Tibial nerve (tissue), 4 donors: ENCODE measurements around the gene WDR37. TPM values are rescaled to one million over a fixed set of nuclear protein-coding genes. Genes with fewer than 3 reads are reported as not detected.
A peak's percentile ranks its signal among the peaks of the same experiment; 100 is the strongest.
"Not testable (repeated sequence)": the region's sequence is repeated elsewhere in the genome, so short reads cannot be mapped to it uniquely, and the experiment has no call there.

Experiments used
- DNase-seq, 2 donors: peaks; one replicate each; pipeline ENCODE4 v3.0.0-alpha.2; 2019; ENCODE audit warnings: low spot score in 2 of 2
- H3K27ac ChIP-seq, 4 donors: fragments of 200-600 bp; sonication (generic) in 3 of 4; one replicate each; pipeline ENCODE4 v1.5.1; 2017 to 2019; ENCODE audit warnings: mild to moderate bottlenecking in 1 of 4
- H3K27me3 ChIP-seq, 2 donors: fragments of 200-600 bp; sonication (generic) in 1 of 2; one replicate each; pipeline versions ENCODE4 v1.5.1 to v1.6.0; 2017 to 2019
- H3K36me3 ChIP-seq, 3 donors: fragments of 200-600 bp; sonication (generic); one replicate each; pipeline ENCODE4 v1.5.1; 2018 to 2019
- H3K4me1 ChIP-seq, 4 donors: fragments of 200-600 bp; sonication (generic) in 3 of 4; one replicate each; pipeline ENCODE4 v1.5.1; 2017 to 2019
- H3K4me3 ChIP-seq, 4 donors: fragments of 200-600 bp; sonication (generic) in 3 of 4; one replicate each; pipeline ENCODE4 v1.5.1; 2017 to 2019; ENCODE audit warnings: mild to moderate bottlenecking in 1 of 4, moderate library complexity in 1 of 4
- H3K9me3 ChIP-seq, 4 donors: fragments of 200-600 bp; sonication (generic) in 3 of 4; one replicate each; pipeline ENCODE4 v1.5.1; 2017 to 2019
- EP300 ChIP-seq, 2 donors: sonication (generic); formaldehyde crosslinking; IDR thresholded peaks; one replicate each; pipeline ENCODE4 v1.6.1; 2017; ENCODE audit warnings: antibody characterized with exemption in 2 of 2, mild to moderate bottlenecking in 1 of 2
- POLR2A ChIP-seq, 2 donors: fragments of 450-650 bp; IDR thresholded peaks; one replicate each; pipeline ENCODE4 v1.6.1; 2017; ENCODE audit warnings: antibody characterized with exemption in 2 of 2, mild to moderate bottlenecking in 2 of 2, moderate library complexity in 2 of 2
- WGBS, 2 donors: methylation state at CpG; one replicate each; pipeline ENCODE4 v1.1.5; 2018; 5-methylcytosine and 5-hydroxymethylcytosine counted together
- total RNA-seq, 4 donors: library from RNA; depleted of rRNA; stranded (reverse); fragments of >200 nt; gene quantifications; one replicate each; pipeline ENCODE4 v1.1.0, GENCODE V29; 2016
- TF ChIP-seq, protein P1 (sequence below), 5 experiments: fragments of 200-600 bp in 3 of 5; fragments of 450-650 bp in 2 of 5; sonication (generic) in 3 of 5; IDR thresholded peaks; one replicate each; pipeline ENCODE4 v1.5.1; 2016 to 2019; ENCODE audit warnings: antibody characterized with exemption in 5 of 5, mild to moderate bottlenecking in 3 of 5, moderate library complexity in 2 of 5

The WDR37 gene
- total RNA-seq, 4 donors from 2014 or later = 9.6 to 14.4 (median 12.9) TPM

DNA sequence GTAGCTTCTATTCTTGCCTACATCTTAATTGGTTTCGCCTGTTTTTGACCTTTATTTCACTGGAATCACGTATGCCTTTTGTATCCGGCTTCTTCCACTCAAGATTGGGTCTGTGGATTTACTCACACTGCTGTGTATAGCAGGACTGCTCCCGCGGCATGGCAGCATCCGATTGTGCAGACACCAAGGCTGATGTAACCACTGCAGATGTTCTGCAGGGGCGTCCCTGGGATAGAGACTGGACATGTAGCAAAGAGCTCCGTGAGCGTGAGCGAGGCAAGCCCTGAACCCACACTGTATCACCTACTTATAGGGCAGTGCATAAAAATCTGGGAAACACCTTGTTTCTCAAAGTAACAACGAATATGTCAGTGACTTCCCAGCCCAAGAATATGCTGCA, 19.1 kb upstream of the WDR37 start:
- no peak for TF ChIP-seq EP300 (IDR thresholded peaks at IDR 0.05)
- TF ChIP-seq, protein P1, sequence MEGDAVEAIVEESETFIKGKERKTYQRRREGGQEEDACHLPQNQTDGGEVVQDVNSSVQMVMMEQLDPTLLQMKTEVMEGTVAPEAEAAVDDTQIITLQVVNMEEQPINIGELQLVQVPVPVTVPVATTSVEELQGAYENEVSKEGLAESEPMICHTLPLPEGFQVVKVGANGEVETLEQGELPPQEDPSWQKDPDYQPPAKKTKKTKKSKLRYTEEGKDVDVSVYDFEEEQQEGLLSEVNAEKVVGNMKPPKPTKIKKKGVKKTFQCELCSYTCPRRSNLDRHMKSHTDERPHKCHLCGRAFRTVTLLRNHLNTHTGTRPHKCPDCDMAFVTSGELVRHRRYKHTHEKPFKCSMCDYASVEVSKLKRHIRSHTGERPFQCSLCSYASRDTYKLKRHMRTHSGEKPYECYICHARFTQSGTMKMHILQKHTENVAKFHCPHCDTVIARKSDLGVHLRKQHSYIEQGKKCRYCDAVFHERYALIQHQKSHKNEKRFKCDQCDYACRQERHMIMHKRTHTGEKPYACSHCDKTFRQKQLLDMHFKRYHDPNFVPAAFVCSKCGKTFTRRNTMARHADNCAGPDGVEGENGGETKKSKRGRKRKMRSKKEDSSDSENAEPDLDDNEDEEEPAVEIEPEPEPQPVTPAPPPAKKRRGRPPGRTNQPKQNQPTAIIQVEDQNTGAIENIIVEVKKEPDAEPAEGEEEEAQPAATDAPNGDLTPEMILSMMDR (IDR thresholded peaks at IDR 0.05) = no peak
- TF ChIP-seq POLR2A (IDR thresholded peaks at IDR 0.05) = no peak
- Histone ChIP-seq H3K27me3 (no peaks in the 10 kb centered on the region), H3K9me3 (no peaks in the 10 kb centered on the region), H3K27ac (no peak overlapping the region), H3K36me3 (peaks cover 0 to 52% (median 1%) of the 10 kb centered on the region in 3 donors), H3K4me3 (no peak overlapping the region), H3K4me1 (peaks cover 0 to 13% (median 5%) of the 10 kb centered on the region in 4 donors)
- WGBS, 2 donors = 86 to 88% methylated on average over 11 of the region's 11 CpGs
- no peak for DNase-seq

DNA sequence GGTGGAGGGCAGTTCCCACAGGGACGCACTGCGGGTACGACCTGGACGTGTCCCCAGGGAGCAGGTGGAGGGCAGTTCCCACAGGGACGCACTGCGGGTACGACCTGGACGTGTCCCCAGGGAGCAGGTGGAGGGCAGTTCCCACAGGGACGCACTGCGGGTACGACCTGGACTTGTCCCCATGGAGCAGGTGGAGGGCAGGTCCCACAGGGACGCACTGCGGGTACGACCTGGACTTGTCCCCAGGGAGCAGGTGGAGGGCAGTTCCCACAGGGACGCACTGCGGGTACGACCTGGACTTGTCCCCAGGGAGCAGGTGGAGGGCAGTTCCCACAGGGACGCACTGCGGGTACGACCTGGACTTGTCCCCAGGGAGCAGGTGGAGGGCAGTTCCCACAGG, 17.4 kb upstream of the WDR37 start:
- not testable (repeated sequence) for H3K9me3 ChIP-seq, H3K27ac ChIP-seq, DNase-seq, H3K4me3 ChIP-seq, H3K27me3 ChIP-seq
- Histone ChIP-seq H3K4me1 (peaks cover 0 to 19% (median 8%) of the 10 kb centered on the region in 4 donors), H3K36me3 (peaks cover 0 to 68% (median 7%) of the 10 kb centered on the region in 3 donors)
- 80 to 90% methylated on average over 3 to 11 of the region's 20 CpGs for WGBS, 2 donors

DNA sequence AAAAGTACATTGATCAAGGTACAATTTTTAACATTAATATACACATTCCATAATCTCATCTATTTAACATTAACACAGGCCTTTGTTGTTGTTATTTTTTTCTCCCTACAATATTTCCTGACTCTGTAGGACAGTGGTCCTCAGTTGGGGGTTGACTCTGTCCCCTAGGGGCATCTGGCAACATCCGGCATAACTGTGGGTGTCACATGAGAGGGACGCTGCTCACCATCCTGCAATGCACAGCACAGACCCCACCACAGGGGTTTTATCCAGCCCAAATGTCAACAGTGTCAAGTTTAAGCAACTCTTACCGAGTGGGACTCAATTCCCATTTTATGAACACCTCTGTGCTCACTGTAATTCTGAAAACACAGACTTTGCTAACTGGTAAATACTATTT, 16.1 kb upstream of the WDR37 start:
- Histone ChIP-seq H3K4me1 (peaks cover 0 to 29% (median 12%) of the 10 kb centered on the region in 4 donors), H3K4me3 (no peak overlapping the region), H3K36me3 (peaks cover 0 to 68% (median 7%) of the 10 kb centered on the region in 3 donors), H3K27ac (no peak overlapping the region), H3K9me3 (no peaks in the 10 kb centered on the region), H3K27me3 (no peaks in the 10 kb centered on the region)
- DNase-seq = no peak
- 46 to 63% methylated on average over 3 of the region's 3 CpGs for WGBS, 2 donors
- TF ChIP-seq, protein P1 (IDR thresholded peaks at IDR 0.05) = no peak
- no peak for TF ChIP-seq POLR2A (IDR thresholded peaks at IDR 0.05)
- no peak for TF ChIP-seq EP300 (IDR thresholded peaks at IDR 0.05)

DNA sequence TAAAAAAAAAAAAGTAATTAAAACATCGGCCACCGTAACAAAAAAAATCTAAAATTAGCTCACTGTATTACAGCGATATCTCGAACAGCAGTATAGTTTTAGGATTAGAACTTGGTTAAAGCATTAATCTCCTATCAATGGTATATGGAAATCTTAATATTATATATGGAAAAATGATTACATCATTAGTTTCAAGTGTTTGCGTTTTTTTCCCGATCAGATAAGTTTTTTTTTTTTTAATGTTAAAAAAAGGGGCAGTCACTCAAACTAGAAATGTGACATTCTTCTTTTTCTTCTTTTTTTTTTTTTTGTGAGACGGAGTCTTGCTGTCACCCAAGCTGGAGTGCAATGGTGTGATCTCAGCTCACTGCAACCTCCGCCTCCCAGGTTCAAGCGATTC, 14.7 kb upstream of the WDR37 start:
- 96% methylated on average over 9 of the region's 9 CpGs for WGBS, 2 donors
- no peaks in the 10 kb centered on the region for H3K27me3 ChIP-seq
- H3K36me3 ChIP-seq = peaks cover 0 to 63% (median 7%) of the 10 kb centered on the region in 3 donors
- H3K4me3 ChIP-seq = no peak overlapping the region
- TF ChIP-seq POLR2A (IDR thresholded peaks at IDR 0.05) (no peak), EP300 (IDR thresholded peaks at IDR 0.05) (no peak)
- TF ChIP-seq, protein P1 (IDR thresholded peaks at IDR 0.05) = no peak
- no peak for DNase-seq
- no peaks in the 10 kb centered on the region for H3K9me3 ChIP-seq
- H3K27ac ChIP-seq = no peak overlapping the region
- H3K4me1 ChIP-seq = peaks cover 0 to 33% (median 10%) of the 10 kb centered on the region in 4 donors

DNA sequence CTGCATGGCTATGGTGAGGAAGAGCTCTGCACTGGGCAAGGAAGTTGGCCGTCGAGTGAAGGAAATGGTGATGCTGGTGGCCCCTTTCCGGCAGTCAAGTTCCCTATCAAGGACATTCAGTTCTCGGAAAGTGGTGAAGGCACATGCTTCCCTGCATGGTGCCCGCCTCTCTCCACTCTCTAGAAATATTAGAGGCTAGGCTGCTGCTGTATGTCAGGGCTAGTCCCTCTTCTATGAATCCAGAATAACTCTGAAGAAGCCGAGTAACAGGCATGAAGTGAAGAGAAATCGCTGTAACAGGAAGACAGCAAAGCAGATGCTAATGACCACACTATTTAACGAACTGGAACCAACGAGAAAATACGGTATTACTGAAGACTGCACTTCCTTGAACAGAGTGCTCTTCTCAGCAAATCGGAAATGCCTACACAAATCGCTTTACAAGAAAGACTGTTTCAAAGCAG, 12.6 kb upstream of the WDR37 start:
- TF ChIP-seq POLR2A (IDR thresholded peaks at IDR 0.05) (peak in 1 of 2 donors; percentile 30), EP300 (IDR thresholded peaks at IDR 0.05) (peak in 1 of 2 donors; percentile 60)
- TF ChIP-seq, protein P1 (IDR thresholded peaks at IDR 0.05) = no peak
- Histone ChIP-seq H3K27me3 (no peaks in the 10 kb centered on the region), H3K27ac (peak overlapping the region; percentile 8 to 66 (median 61)), H3K4me3 (peak overlapping the region in 1 of 4 donors; percentile 9), H3K4me1 (peaks cover 0 to 41% (median 17%) of the 10 kb centered on the region in 4 donors), H3K36me3 (peaks cover 0 to 45% (median 7%) of the 10 kb centered on the region in 3 donors), H3K9me3 (no peaks in the 10 kb centered on the region)
- WGBS, 2 donors = 66 to 71% methylated on average over 12 of the region's 12 CpGs
- no peak for DNase-seq
